GM19099 (cell line): ENCODE measurements around the gene IRS2.

Experiments
- POLR2A ChIP-seq: IDR thresholded peaks from 3 replicates; pipeline ENCODE4 v1.6.1; 2011; ENCODE audit warnings: low read depth; ENCODE audit not compliant: insufficient read length; ENCODE audit errors: extremely low read depth

Gene IRS2

DNA sequence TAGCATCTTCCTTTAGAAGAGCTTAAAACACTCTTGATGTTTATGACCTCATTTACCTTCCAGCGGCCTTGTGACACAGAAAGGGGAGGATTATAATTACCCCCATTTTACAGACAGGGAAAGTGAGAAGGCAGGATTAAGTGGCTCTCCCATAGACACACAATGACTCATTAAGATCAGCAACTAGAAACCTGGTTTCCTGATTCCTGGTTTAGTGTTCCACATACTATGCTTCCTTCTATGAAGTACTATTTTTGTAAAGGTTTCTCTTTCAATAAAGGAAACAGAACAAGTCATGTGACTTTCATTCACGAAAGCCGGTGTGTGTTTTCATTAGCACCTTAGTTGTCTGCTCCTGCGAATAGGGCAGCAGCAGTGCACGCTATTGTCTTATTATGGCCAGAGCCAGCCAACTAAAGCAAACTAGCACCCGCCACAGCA, 8.3 kb downstream of the IRS2 start:
- no peak for TF ChIP-seq POLR2A

DNA sequence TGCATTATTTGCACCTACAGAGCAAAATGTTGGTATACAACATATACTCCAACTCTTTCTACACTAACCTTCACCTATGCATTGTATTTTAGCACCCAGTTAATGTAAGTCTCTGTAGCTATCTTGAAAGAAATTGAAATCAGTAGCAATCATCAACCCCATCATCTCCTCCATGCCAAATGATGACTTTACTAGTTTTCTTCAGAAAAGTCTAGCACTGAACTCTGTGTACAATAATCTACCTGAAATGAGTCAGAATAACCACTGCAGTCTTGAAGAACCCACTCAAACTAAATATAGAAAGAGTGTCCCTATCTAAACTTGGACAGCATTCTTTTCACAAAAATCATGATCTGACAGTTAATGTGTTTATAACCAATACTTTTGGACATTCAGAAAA, 9.8 kb downstream of the IRS2 start:
- no peak for TF ChIP-seq POLR2A

DNA sequence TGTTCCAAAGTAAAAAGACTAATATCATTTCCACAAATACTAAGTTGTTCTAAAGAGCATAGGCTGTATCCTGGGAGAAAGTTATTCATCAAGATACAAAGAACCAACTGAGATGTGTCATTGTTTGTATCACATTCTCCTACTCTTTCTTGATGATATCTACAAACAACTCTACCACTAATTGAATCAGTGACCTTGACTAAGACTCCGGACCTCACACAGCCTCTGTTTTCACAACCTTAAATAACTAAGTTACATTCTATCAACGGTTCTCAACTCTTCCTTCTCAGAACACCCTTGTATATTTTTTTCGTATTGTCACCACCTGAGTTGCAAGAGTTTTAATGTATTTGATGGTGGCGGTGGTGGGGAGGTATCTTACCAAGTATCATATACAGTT, 12.6 kb downstream of the IRS2 start:
- no peak for TF ChIP-seq POLR2A

DNA sequence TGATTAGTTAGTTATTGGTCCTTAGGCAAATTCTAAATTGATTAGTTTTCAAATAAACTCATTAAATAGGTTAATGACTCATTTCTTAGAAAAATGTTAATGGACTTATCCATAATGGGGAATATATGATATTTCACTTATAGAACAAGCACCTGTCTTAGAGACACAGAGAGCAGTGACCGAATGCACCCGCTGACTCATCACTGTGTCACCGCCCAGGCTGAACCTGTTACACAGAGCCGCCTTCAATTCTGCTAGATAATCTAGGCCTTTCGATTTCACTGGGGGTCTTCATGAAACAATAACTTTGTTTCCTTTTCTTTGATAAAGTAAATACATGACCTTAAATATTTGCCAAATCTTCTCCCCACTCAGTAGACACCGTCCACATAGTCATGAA, 13.1 kb downstream of the IRS2 start:
- no peak for TF ChIP-seq POLR2A

DNA sequence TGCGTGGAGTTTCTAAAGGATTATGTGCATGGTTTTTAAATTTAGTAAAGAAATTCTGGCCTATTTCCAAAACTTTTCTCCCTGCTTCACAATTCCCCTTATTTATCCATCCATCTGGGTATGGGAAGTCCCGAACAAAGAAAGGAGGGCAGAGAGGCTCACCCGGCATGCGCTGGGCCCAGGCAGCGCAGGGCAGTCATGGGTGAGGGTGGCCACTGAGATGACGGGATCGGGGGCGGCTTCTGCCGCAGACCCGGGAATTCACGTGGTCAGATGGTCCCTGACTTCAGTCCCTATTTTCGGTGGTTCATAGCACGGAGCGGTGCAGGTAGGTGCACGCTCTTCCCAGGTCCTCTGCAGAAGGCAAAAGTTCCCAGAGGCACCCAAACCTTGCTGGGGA, 14.5 kb downstream of the IRS2 start:
- TF ChIP-seq POLR2A = no peak

DNA sequence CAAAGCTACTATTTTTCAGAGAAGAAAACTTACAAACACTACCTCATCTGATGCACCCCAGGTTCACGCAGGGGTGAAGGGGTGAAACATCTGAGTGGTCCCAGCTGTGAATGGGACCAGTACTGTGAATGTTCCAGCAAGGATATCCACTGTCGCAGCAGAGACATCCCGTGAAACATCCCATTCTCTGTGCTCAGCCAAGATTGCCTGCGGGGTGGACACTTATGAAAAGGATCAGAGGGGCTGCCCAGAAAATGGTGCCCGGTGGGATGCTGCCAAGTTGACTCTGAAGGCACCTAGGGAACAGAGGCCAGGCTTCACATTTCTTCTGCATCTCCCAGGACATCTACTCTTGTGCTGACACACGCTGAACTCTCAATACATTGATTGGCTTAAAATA, 15.9 kb downstream of the IRS2 start:
- TF ChIP-seq POLR2A = no peak

DNA sequence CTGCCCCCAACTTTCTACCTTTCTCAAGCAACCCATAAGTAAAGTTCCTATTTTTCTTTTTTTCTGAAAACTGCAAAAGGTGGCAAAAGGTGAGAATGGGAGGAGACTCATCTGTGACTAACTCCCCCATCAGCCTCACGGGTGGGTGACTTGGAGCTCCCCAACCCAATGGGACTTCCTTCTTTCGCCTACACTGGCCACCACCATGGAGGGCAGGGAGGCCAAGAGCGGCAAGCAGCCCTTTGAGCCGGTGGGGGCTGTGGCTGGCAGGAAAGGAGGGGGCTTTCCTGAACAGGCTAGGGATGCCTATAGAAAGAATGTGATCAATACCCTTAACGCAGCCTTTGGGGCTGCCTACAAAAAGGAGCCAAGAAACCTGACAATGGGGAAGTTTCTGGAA, 16.5 kb downstream of the IRS2 start:
- TF ChIP-seq POLR2A = no peak

DNA sequence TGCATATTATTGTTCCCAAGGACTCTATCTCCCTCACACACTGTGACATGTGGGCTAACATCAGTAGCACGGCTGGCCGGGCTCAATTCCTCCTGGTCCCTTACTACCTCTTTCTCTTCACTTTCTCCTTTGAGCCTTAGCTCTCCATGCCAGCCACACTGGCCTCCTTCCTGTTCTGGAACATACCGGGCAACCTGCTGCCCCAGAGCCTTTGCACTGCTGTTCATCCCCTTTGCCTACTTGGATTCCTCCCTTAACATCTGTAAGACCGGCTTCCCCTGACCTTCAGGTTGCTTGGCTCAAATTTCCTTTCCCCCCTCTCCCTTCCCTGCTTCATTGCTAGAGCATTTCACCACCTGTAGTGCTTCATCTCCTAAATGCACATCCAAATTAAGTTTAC, 17.1 kb downstream of the IRS2 start:
- TF ChIP-seq POLR2A = no peak

DNA sequence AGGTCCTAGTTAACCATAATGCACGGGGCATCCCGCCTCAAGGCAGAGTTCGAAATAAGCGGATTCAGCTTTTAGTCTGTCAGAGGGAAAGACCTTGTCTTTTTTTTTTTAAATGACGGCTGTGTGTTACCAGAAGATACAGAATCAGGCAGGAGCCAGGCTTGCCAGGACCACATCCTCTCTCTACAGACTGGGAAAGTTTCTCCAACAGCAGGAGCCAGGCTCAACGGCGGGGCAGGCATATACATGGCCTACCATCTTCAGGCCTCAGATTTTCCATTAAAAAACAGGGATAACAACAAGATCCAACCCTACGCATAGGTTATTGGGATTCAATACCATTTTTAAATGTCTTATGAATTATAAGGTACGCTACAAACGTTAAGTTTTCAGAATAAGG, 17.8 kb downstream of the IRS2 start:
- TF ChIP-seq POLR2A = no peak

DNA sequence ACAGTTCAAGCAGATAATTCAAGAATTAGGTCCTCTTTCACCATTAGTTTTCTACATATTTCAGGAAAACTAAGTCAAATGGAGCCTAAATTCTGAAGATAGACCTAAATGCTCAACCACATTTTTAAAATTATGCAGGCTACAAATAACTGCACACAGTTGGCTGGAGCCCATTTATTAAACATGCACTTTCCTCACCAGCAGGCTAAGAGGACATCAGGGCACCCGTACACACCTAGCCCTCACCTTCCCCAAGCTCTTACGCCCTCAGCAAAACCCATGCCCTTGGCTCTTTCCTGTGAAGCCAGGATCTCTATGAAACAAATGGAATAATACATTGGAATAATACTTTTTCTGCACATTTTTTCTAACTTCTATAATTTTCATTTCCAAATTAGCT, 18.2 kb downstream of the IRS2 start:
- no peak for TF ChIP-seq POLR2A

DNA sequence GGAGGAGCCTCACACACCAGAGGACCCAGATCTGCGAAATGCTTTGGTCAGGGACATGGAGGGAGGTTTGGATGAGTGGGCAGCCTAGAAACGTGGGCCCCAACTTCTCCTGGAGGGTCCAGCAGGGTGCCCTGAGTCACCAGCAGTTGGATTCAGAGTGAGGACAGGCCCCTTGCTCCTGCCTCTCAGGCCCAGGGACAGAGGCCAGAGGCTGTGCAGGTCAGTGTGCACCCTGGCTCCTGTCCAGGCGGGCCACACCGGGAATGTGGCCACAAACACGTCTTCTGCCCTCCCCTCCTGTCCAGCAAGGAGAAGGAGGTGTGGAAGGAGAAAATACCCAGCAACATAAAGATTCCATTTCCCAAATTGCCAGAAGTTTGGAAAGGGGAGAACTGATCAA, 19.4 kb downstream of the IRS2 start:
- TF ChIP-seq POLR2A = no peak

DNA sequence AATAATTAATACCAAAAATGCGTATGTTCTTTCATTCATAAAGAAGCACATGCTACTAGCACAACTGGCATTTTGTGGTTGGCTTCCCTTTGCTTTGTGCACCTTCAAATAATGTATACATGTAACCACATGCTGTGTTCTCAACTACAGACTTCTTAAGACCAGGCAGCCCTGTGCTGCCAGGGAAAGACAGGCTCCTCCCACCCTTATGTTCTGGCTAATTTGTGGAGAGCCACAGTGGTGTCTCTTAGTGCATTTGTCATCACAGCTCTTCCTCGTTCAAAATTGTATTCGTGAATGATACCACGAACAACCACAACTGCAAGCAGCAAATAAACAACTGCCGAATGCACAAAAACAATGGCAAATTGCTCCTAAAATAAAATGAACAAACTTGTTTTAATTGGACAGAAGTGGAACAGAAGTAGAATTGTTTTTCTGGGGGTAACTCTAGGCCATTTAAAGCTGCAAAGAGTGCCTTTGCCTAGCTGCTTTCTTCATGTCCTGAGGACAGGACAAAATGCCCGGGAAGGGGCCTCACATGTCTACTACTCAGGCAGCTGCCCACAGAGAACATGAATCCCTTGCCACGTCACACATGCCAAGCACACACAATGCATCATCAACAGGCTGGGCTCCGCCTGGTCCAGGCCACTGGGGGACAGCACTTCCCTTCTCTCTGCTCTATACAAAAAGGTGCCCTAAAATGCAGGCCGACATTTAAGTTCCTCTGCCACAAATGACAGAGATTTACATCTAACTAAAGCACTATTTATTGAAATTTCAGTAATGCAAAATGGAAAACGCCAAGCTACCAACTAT, 21.7 kb downstream of the IRS2 start:
- TF ChIP-seq POLR2A = no peak

DNA sequence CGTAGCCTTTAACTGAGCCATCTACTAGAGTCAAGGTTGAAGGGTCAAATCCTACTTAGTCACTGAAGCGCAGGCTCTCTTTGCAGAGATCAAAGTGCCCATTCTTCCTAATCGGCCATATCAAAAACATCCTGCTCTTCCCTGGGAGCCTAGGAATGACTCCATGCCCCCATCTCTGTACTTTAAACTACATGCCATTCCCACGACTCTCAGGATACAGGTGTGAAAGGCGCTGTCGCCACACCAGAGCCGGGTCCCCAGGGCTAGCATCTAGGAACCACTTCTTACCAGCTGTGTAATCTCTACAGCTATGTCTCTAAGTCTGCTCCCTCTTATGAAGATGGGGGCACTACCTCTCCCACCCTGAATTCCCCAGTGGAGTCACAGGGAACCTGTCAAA, 22.3 kb downstream of the IRS2 start:
- TF ChIP-seq POLR2A = no peak

DNA sequence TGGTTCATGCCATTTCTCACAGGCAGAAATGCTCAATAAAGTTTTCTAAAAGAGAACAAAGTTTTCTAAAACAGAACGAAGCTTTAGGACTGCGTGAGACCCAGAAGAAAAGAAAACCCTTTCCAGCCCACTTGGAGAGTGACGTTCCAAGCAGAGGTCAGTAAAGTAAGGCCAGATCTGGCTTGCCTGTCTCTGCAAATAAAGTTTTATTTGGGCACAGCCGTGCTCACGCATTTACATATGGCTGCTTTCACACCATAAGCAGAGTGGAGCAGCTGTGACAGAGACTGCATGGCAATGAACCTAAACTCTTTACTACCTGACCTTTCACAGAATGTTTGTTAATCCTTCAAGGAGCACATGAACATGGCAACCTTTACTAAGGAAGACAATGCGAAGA, 23.6 kb downstream of the IRS2 start:
- no peak for TF ChIP-seq POLR2A

DNA sequence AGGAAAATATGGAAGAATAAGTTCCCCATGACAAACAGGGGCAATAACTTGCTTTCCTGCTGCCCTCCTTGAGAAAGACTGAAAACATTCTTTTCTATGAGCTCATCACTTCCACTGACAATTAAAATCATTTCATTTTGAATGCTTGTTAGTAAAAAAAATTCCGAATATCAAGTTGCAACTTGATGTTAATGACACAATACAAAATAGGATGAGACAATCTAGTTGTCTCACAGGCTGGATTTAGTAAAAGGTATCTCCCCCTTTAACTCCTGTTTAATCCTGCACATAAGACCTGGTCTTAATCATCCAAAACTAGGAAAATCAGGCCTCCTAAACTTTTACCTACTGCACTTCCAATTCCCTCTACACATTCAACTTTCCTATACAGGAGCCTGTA, 24.7 kb downstream of the IRS2 start:
- TF ChIP-seq POLR2A = no peak

DNA sequence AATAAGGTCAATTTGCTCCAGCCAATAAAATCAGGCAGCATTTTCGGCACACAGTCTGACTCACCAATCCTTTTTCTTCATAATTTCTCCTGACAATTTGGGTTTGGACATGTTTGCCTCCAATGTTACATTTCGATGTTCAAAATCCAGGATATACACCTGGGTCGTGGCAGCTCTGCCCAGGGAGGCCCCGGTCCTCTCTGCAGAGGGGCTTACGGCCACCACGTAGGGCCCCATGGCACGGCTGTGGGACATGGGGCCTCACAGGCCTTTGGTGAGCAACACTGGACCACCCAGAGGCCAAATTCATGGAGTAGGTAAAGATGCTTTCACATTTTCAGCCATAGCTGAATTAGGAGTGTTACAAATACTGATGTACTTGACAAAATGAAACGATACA, 25.4 kb downstream of the IRS2 start:
- TF ChIP-seq POLR2A = no peak

DNA sequence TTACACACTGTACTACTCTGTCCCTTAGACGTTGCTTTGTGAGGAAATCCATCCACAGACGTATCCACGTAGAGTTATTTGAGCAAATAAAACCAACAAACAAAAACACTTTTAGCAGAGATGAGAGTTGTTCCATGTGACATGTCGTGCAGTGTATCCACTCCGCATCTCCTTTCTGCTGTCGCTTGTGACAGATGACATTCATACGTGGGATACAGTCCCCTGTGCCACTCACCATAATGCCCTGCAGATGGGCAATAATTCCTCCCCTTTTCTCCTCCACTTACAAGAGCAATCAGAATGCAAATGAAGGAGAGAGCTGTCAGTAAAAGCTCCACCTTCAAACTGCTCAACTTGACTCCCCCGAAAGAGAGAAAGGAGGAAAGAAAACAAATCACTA, 26.0 kb downstream of the IRS2 start:
- TF ChIP-seq POLR2A = no peak

DNA sequence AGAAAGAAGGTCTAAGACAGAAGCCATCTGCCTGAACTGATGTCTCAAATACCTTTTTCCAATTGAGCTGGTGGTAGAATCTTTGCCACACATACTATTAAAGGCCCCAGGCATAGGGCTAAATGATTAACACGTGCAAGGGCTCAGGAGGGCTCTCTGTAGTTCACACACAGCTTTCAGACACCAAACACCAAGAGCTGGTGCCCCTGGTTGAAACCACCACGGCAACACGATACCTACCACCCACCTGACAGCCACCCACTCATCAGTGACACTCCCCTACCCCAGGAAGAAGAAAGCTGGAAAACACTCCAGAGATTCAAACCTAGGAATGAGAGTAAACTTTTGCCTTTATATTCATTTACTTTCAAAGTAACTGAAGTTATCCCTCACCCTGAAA, 26.8 kb downstream of the IRS2 start:
- TF ChIP-seq POLR2A = no peak

DNA sequence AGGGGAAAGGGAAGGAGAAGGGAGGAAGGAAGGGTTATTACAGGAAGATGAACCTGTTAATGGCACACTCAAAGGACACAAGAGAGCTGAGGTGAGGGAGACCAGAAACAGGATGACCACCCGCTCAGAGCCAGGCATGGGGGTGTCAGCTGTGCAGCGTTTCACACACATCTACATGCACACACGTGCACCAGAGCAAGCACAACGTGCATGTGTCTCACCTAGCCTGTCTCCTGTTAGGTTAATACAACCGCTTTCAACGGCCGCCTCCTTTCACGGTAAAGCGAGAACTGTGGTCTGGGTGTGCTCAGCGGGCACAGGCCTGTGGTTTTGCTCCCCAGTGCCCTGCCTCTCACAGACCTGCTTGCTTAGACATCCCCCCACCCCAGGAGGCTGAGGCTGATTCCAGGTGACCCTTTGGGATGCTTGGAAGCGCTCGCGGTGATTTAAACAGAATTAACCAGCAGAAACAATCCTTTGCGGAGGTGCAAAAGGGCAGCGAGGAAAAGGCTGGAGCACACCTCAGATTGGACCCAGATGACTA, 27.4 kb downstream of the IRS2 start:
- TF ChIP-seq POLR2A = no peak
